ENCODE measurements around the gene ZNF652. TPM values are rescaled to one million over a fixed set of nuclear protein-coding genes. Genes with fewer than 3 reads are reported as not detected.

ZNF652 gene
- total RNA-seq, 4 donors from 2014 or later, result 56.0 to 124 (median 92.2) TPM

- no peak for ATAC-seq
- H3K4me1 ChIP-seq, result peaks cover 0 to 17% (median 0%) of the 10 kb centered on the region in 3 donors
- H3K9me3 ChIP-seq, result no peaks in the 10 kb centered on the region
- no peak overlapping the region for H3K27ac ChIP-seq
- 53 to 60% methylated on average over 2 to 4 of the region's 5 CpGs for WGBS, 2 donors (ENCODE audit: low coverage in 1 of 2)
- H3K4me3 ChIP-seq, result no peak overlapping the region
- no peaks in the 10 kb centered on the region for H3K27me3 ChIP-seq
- TF ChIP-seq CTCF (IDR thresholded peaks at IDR 0.05), result no peak
- no peak for TF ChIP-seq EP300 (IDR thresholded peaks at IDR 0.05)
- TF ChIP-seq POLR2AphosphoS5 (IDR thresholded peaks at IDR 0.05), result no peak
- no peak for TF ChIP-seq POLR2A (IDR thresholded peaks at IDR 0.05)
- no peaks in the 10 kb centered on the region for H3K36me3 ChIP-seq
Observed at GRCh38 chr17:49381793-49382192, 19.7 kb upstream of the ZNF652 start.

GRCh38 chr17:49381033-49381432, 19.0 kb upstream of the ZNF652 start:
- Histone ChIP-seq H3K27me3 (no peaks in the 10 kb centered on the region), H3K4me3 (no peak overlapping the region), H3K36me3 (no peaks in the 10 kb centered on the region), H3K9me3 (no peaks in the 10 kb centered on the region), H3K4me1 (peaks cover 0 to 15% (median 0%) of the 10 kb centered on the region in 3 donors), H3K27ac (no peak overlapping the region)
- WGBS, 2 donors (ENCODE audit: low coverage in 1 of 2), result 71 to 100% methylated on average over 1 of the region's 1 CpG
- TF ChIP-seq CTCF (IDR thresholded peaks at IDR 0.05), result no peak
- no peak for TF ChIP-seq POLR2AphosphoS5 (IDR thresholded peaks at IDR 0.05)
- no peak for TF ChIP-seq EP300 (IDR thresholded peaks at IDR 0.05)
- TF ChIP-seq POLR2A (IDR thresholded peaks at IDR 0.05), result no peak
- ATAC-seq, result no peak

GRCh38 chr17:49379926-49380325, 17.9 kb upstream of the ZNF652 start:
- no peak overlapping the region for H3K27ac ChIP-seq
- H3K27me3 ChIP-seq, result no peaks in the 10 kb centered on the region
- WGBS, 2 donors (ENCODE audit: low coverage in 1 of 2), result 59 to 71% methylated on average over 4 of the region's 4 CpGs
- no peak for TF ChIP-seq EP300 (IDR thresholded peaks at IDR 0.05)
- no peak for TF ChIP-seq POLR2A (IDR thresholded peaks at IDR 0.05)
- TF ChIP-seq CTCF (IDR thresholded peaks at IDR 0.05), result no peak
- no peak for TF ChIP-seq POLR2AphosphoS5 (IDR thresholded peaks at IDR 0.05)
- H3K9me3 ChIP-seq, result no peaks in the 10 kb centered on the region
- H3K36me3 ChIP-seq, result no peaks in the 10 kb centered on the region
- ATAC-seq, result no peak
- H3K4me3 ChIP-seq, result no peak overlapping the region
- H3K4me1 ChIP-seq, result peaks cover 0 to 7% (median 0%) of the 10 kb centered on the region in 3 donors

- Histone ChIP-seq H3K4me1 (peaks cover 0 to 7% (median 0%) of the 10 kb centered on the region in 3 donors), H3K4me3 (no peak overlapping the region), H3K9me3 (no peaks in the 10 kb centered on the region), H3K27me3 (no peaks in the 10 kb centered on the region), H3K27ac (no peak overlapping the region), H3K36me3 (no peaks in the 10 kb centered on the region)
- no peak for TF ChIP-seq POLR2A (IDR thresholded peaks at IDR 0.05)
- TF ChIP-seq POLR2AphosphoS5 (IDR thresholded peaks at IDR 0.05), result no peak
- TF ChIP-seq EP300 (IDR thresholded peaks at IDR 0.05), result no peak
- no peak for TF ChIP-seq CTCF (IDR thresholded peaks at IDR 0.05)
- 57 to 80% methylated on average over 1 to 2 of the region's 5 CpGs for WGBS, 2 donors (ENCODE audit: low coverage in 1 of 2)
- no peak for ATAC-seq
Observed at GRCh38 chr17:49378311-49378710, 16.3 kb upstream of the ZNF652 start.

- H3K36me3 ChIP-seq, result no peaks in the 10 kb centered on the region
- no peak overlapping the region for H3K4me3 ChIP-seq
- no peaks in the 10 kb centered on the region for H3K9me3 ChIP-seq
- TF ChIP-seq EP300 (IDR thresholded peaks at IDR 0.05), result no peak
- TF ChIP-seq CTCF (IDR thresholded peaks at IDR 0.05), result no peak
- no peak for TF ChIP-seq POLR2A (IDR thresholded peaks at IDR 0.05)
- no peak for TF ChIP-seq POLR2AphosphoS5 (IDR thresholded peaks at IDR 0.05)
- WGBS, 2 donors (ENCODE audit: low coverage in 1 of 2), result 100% methylated on average over 1 of the region's 1 CpG
- H3K4me1 ChIP-seq, result no peaks in the 10 kb centered on the region
- ATAC-seq, result no peak
- no peaks in the 10 kb centered on the region for H3K27me3 ChIP-seq
- H3K27ac ChIP-seq, result no peak overlapping the region
Observed at GRCh38 chr17:49375544-49375943, 13.5 kb upstream of the ZNF652 start.
